ENCODE measurements around the gene KLF15.

KLF15 gene

DNA sequence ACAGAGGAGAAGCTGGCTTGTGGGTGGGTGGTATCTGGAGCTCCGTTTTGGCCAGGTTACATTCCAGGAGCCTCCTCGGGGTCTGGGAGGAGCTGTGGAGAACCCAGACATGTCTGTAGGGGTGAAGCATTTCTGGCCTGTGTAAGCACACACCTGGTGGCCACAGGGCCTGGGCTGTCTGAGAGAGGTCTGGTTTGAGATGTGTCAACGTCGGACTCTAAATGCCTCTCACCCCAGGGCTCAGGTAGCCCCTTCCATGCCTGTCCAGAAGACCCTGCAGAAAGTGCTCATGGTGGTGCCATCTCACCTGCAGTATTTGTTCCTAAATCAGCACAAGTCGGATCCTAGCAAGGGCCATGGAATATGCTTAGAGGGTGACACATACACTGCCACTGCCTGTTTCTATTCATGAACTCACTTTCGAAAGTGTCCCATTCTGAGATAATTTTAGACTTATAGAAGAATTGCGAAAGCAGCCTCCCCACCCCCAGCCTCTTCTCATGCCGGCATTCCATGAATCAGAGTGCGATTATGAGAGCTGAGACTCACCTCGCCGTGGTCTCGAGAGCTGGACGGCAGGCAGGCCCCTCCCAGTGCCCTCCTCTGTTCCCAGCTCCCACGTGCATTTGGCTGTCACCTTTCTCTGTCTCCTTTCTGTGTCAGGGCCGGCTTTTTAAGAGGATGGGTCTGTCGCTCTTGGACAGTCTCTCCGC lies 63.7 kb downstream of the KLF15 start:
- TF ChIP-seq GATA3 (IDR thresholded peaks at IDR 0.05; ENCODE audit: low read depth, low read length): no peak
- no peak for TF ChIP-seq GATA2 (IDR thresholded peaks at IDR 0.05; ENCODE audit: low read depth, low read length)
